ENCODE data around the gene SIVA1. TPM values are rescaled to one million over a fixed set of nuclear protein-coding genes. Genes with fewer than 3 reads are reported as not detected.
"Not testable (repeated sequence)": the region's sequence is repeated elsewhere in the genome, so short reads cannot be mapped to it uniquely, and the experiment has no call there.

The SIVA1 gene
- total RNA-seq, 1 experiment from 2014 or later: 85.8 TPM

DNA sequence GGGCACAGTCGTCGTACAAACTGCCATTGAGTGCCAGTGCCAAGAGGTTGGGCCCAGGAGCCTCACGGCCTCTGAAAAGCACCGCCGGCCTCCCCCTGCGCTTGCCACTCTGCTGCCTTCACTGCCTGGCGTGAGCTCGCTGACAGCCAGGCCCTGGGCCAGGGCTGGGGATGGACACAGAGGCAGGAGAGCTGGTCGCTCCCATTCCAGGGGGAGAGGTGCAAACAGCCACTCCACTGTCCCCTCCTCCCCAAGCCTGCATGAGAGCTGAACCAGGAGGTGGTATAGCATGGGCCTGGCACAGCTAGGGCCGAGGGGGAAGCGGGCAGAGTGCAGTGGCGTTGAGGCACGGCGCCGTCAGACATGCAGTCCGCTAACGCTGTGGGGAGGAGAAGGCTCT, 24.3 kb upstream of the SIVA1 start:
- no TSS peak for BruUV-seq (replicated peaks)
- Histone ChIP-seq H3K27ac (no peak overlapping the region), H3K9me3 (ENCODE audit: insufficient read depth, low read depth) (no peaks in the 10 kb centered on the region), H4K20me1 (ENCODE audit: insufficient read depth) (0 out of 2 replicates have a peak, but pooled peaks cover 2% of the 10 kb centered on the region), H3K4me1 (replicated peaks; ENCODE audit: insufficient read depth) (peaks cover 6% of the 10 kb centered on the region; the same call in 1 of the 2 replicates), H3K4me3 (no peak overlapping the region), H3K9me2 (ENCODE audit: insufficient read depth) (no peaks in the 10 kb centered on the region), H3K27me3 (ENCODE audit: insufficient read depth, low read depth) (no peaks in the 10 kb centered on the region), H2AFZ (no peak overlapping the region), H3K79me2 (ENCODE audit: low read depth) (no peaks in the 10 kb centered on the region), H3K4me2 (no peak overlapping the region), H3K36me3 (ENCODE audit: low read depth) (no peaks in the 10 kb centered on the region), H3F3A (ENCODE audit: insufficient read depth, low read depth) (no peaks in the 10 kb centered on the region)
- ChIA-PET POLR2A (ENCODE audit: unreplicated experiment) (no interaction called here), CTCF (interaction anchor here (0.7 kb wide), 1 partner anchor 45 kb away, joined by 3 read pairs; no protein-coding TSS in a partner anchor)
- intact Hi-C loops (cut with micrococcal nuclease; ENCODE audit: unreplicated experiment): no loop called here
- no peak for DNase-seq
- TF ChIP-seq EZH2 (IDR thresholded peaks at IDR 0.05; ENCODE audit: low read depth) (no peak), CTCF (conservative IDR thresholded peaks at IDR 0.05) (no peak)

GRCh38 chr14:104729176-104729834, 23.6 kb upstream of the SIVA1 start:
- H3K27ac ChIP-seq; H3K79me2 ChIP-seq (ENCODE audit: low read depth); DNase-seq; H4K20me1 ChIP-seq (ENCODE audit: insufficient read depth); H3F3A ChIP-seq (ENCODE audit: insufficient read depth, low read depth); intact Hi-C loops (cut with micrococcal nuclease; ENCODE audit: unreplicated experiment); H3K27me3 ChIP-seq (ENCODE audit: insufficient read depth, low read depth); POLR2A ChIA-PET (ENCODE audit: unreplicated experiment); H3K9me3 ChIP-seq (ENCODE audit: insufficient read depth, low read depth); H3K36me3 ChIP-seq (ENCODE audit: low read depth); BruUV-seq (replicated peaks); H2AFZ ChIP-seq; H3K4me2 ChIP-seq; H3K4me3 ChIP-seq; H3K4me1 ChIP-seq (replicated peaks; ENCODE audit: insufficient read depth); H3K9me2 ChIP-seq (ENCODE audit: insufficient read depth): not testable (repeated sequence)
- CTCF ChIA-PET: interaction anchor here (0.7 kb wide), 2 partner anchors 45 to 800 kb away, joined by 3 to 10 read pairs; no protein-coding TSS in a partner anchor

GRCh38 chr14:104729835-104730181, 23.1 kb upstream of the SIVA1 start:
- Histone ChIP-seq H3K27ac (no peak overlapping the region), H3K36me3 (ENCODE audit: low read depth) (no peaks in the 10 kb centered on the region), H3K4me2 (no peak overlapping the region), H4K20me1 (ENCODE audit: insufficient read depth) (0 out of 2 replicates have a peak, but pooled peaks cover 2% of the 10 kb centered on the region), H3K27me3 (ENCODE audit: insufficient read depth, low read depth) (no peaks in the 10 kb centered on the region), H3K4me1 (replicated peaks; ENCODE audit: insufficient read depth) (peaks cover 3% of the 10 kb centered on the region; the same call in 1 of the 2 replicates), H3K4me3 (no peak overlapping the region), H3K79me2 (ENCODE audit: low read depth) (no peaks in the 10 kb centered on the region), H3K9me3 (ENCODE audit: insufficient read depth, low read depth) (no peaks in the 10 kb centered on the region), H2AFZ (no peak overlapping the region), H3K9me2 (ENCODE audit: insufficient read depth) (no peaks in the 10 kb centered on the region), H3F3A (ENCODE audit: insufficient read depth, low read depth) (no peaks in the 10 kb centered on the region)
- DNase-seq: no peak
- intact Hi-C loops (cut with micrococcal nuclease; ENCODE audit: unreplicated experiment): no loop called here
- BruUV-seq (replicated peaks): no TSS peak
- ChIA-PET CTCF (interaction anchor here (0.7 kb wide), 1 partner anchor 801 kb away, joined by 10 read pairs; no protein-coding TSS in a partner anchor), POLR2A (ENCODE audit: unreplicated experiment) (no interaction called here)
- TF ChIP-seq EZH2 (IDR thresholded peaks at IDR 0.05; ENCODE audit: low read depth) (no peak), CTCF (conservative IDR thresholded peaks at IDR 0.05) (no peak)

DNA sequence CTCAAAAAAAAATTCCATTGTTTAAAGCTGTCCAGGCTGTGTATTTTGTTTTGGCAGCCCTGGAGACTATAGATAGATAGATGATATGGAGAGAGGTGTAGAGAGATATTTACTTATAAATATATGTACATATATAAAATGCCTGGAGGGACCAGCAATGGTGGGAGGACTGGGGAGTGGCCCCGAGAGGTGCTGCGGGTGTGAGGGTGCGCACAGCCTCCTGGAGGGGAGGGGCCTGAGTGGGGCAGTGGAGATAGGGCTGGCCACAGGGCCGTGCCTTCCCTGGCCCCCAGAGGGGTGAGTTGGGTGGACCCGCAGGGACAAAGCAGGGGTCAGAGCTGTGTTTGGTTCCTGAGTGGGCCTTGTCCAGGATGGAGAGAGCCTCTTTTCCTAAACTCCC, 22.5 kb upstream of the SIVA1 start:
- no peak for DNase-seq
- Histone ChIP-seq H3F3A (ENCODE audit: insufficient read depth, low read depth) (no peaks in the 10 kb centered on the region), H3K9me2 (ENCODE audit: insufficient read depth) (no peaks in the 10 kb centered on the region), H3K4me1 (replicated peaks; ENCODE audit: insufficient read depth) (no peaks in the 10 kb centered on the region), H2AFZ (no peak overlapping the region), H3K4me3 (no peak overlapping the region), H3K27me3 (ENCODE audit: insufficient read depth, low read depth) (no peaks in the 10 kb centered on the region), H3K4me2 (no peak overlapping the region), H3K79me2 (ENCODE audit: low read depth) (no peaks in the 10 kb centered on the region), H4K20me1 (ENCODE audit: insufficient read depth) (0 out of 2 replicates have a peak, but pooled peaks cover 2% of the 10 kb centered on the region), H3K9me3 (ENCODE audit: insufficient read depth, low read depth) (no peaks in the 10 kb centered on the region), H3K36me3 (ENCODE audit: low read depth) (no peaks in the 10 kb centered on the region), H3K27ac (no peak overlapping the region)
- CTCF ChIA-PET: no interaction called here
- TF ChIP-seq CTCF (conservative IDR thresholded peaks at IDR 0.05) (no peak), EZH2 (IDR thresholded peaks at IDR 0.05; ENCODE audit: low read depth) (no peak)
- intact Hi-C loops (cut with micrococcal nuclease; ENCODE audit: unreplicated experiment): no loop called here
- BruUV-seq (replicated peaks): no TSS peak
- POLR2A ChIA-PET (ENCODE audit: unreplicated experiment): no interaction called here
